Epithelial cell of esophagus (primary cell): ENCODE data around the gene MBD3L1.

Source experiments
- DNase-seq: peaks from one replicate; pipeline ENCODE4 v3.0.0; 2010; ENCODE audit warnings: low read depth
- H3K4me3 ChIP-seq: 2 replicates; pipeline ENCODE4 v1.5.1; 2011; ENCODE audit warnings: mild to moderate bottlenecking, low read length, control low read depth
- CTCF ChIP-seq: IDR thresholded peaks from 2 replicates; pipeline ENCODE4 v1.5.1; 2011; ENCODE audit warnings: low read depth, mild to moderate bottlenecking, low read length, control low read depth, inconsistent platforms; ENCODE audit not compliant: insufficient read depth; ENCODE audit errors: missing control alignments

The MBD3L1 gene

GRCh38 chr19:8877854-8878705, 45.9 kb downstream of the MBD3L1 start:
- no peak for DNase-seq
- H3K4me3 ChIP-seq: no peak overlapping the region
- TF ChIP-seq CTCF: no peak

DNA sequence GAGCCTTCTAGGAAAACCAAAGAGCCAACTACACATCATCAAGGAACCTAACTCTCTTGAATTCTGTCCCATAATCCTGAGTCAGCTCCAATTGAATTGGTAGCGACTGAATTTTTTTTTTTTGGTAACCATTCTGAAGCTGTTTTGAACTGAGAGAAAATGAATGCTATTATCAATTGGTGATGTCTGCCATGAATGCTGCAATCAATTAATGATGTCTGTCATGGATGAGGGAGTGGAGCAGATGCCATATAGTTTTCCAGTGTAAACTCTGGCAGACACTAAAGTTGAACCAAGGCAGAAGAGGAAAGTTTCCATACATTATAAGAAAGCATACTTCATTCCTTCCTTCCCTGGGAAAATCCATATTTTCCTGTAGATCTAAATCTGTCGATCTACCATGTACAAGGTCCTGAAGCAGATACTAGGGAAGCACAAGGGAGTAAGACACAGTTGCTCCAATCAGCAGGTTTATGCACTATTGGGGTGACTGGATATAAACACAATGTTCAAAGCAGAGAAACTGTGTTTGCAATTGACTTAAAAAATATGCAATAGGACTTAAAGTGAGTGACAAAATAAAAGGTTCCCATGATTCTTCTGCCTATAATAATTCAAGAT, 48.8 kb downstream of the MBD3L1 start:
- TF ChIP-seq CTCF: no peak
- DNase-seq: no peak
- H3K4me3 ChIP-seq: no peak overlapping the region

DNA sequence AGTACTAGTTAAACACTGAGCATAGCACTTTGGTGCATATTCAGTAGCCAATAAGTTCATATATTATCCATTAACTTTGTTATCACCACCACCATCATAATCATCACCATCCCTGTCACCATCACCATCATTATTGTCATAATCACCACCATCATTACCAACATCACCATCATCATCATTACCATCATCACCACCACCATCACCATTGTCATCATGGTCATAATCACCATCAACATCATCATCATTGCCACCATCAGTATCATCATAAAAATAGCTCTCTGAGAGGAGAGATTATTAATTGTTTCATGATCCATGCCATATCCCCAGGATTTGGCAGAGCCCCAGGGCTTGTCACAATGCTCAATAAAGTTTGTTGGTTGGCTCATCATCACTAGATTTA, 49.3 kb downstream of the MBD3L1 start:
- TF ChIP-seq CTCF: no peak
- H3K4me3 ChIP-seq: no peak overlapping the region
- no peak for DNase-seq

GRCh38 chr19:8884416-8884815, 52.2 kb downstream of the MBD3L1 start:
- DNase-seq: no peak
- no peak overlapping the region for H3K4me3 ChIP-seq
- no peak for TF ChIP-seq CTCF

DNA sequence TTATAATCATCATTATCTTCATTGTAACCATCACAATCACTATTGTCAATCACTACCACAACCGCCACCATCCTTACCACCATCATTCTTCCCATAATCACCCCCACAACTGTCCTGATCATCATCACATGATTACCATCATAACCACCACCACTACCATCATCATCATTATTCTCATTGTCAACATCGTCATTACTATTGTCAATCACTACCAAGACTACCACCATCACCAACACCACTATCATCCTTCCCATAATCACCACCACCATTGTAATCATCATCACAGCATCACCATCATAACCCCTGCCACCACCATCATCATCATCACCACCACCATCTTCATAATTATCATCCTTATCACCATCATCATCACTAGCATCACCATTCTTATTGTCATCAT, 55.2 kb downstream of the MBD3L1 start:
- DNase-seq: no peak
- TF ChIP-seq CTCF: no peak
- H3K4me3 ChIP-seq: no peak overlapping the region

- no peak for TF ChIP-seq CTCF
- no peak overlapping the region for H3K4me3 ChIP-seq
- no peak for DNase-seq
Measured at GRCh38 chr19:8890260-8890659, 58.1 kb downstream of the MBD3L1 start.
